PC-3 (cell line): ENCODE measurements around the gene SRI. TPM values are rescaled to one million over a fixed set of nuclear protein-coding genes. Genes with fewer than 3 reads are reported as not detected.
A peak's percentile ranks its signal among the peaks of the same experiment; 100 is the strongest.

Source experiments
- ATAC-seq: fragments of 200-7000 bp; cut with Tn5 transposase; 2 replicates; pipeline ENCODE4 v1.9.1; 2020; ENCODE audit warnings: mild to moderate bottlenecking, moderate library complexity
- Bru-seq: library from RNA; stranded (reverse); fragments of 400-500 nt; gene quantifications from one replicate; lab custom pipeline; 2021; lab: Mats Ljungman, UMichigan
- BruChase-seq, 2 experiments: library from RNA; stranded (reverse); fragments of 400-500 nt; gene quantifications; one replicate each; lab custom pipeline; 2021; lab: Mats Ljungman, UMichigan
- BruUV-seq: library from RNA; stranded (reverse); fragments of 400-500 nt; replicated peaks from 2 replicates; lab custom pipeline; 2021; lab: Mats Ljungman, UMichigan
- CTCF ChIA-PET: fragments of 300-600 bp; sonication (Branson Sonifier 250); formaldehyde crosslinking; loops from one replicate; lab custom pipeline; 2022; ENCODE audit warnings: antibody characterized with exemption; lab: Charles Lee
- POLR2A ChIA-PET: fragments of 300-600 bp; sonication (Branson Sonifier 250); formaldehyde crosslinking; loops from one replicate; lab custom pipeline; 2022; ENCODE audit warnings: antibody characterized with exemption; ENCODE audit not compliant: unreplicated experiment; lab: Charles Lee
- DNase-seq: peaks from one replicate; pipeline ENCODE4 v3.0.0-alpha.2; 2015
- H2AFZ ChIP-seq: fragments of 300-600 bp; sonication (generic); 2 replicates; pipeline ENCODE4 v1.6.0; 2016; ENCODE audit warnings: antibody characterized with exemption, low read length
- H3F3A ChIP-seq: fragments of 300-600 bp; sonication (generic); one replicate; pipeline ENCODE4 v1.6.0; 2017; ENCODE audit warnings: antibody characterized with exemption, low read length, control low read depth, mild to moderate bottlenecking; ENCODE audit not compliant: unreplicated experiment
- H3K27ac ChIP-seq: fragments of 300-600 bp; sonication (generic); 2 replicates; pipeline ENCODE4 v1.5.1; 2016; ENCODE audit warnings: mild to moderate bottlenecking, low read length
- H3K27me3 ChIP-seq: fragments of 300-600 bp; sonication (generic); 2 replicates; pipeline ENCODE4 v1.6.1; 2016; ENCODE audit warnings: low read length, mixed read lengths
- H3K36me3 ChIP-seq: fragments of 300-600 bp; sonication (generic); 2 replicates; pipeline ENCODE4 v1.6.1; 2016; ENCODE audit warnings: low read depth, mixed run types, low read length, mixed read lengths
- H3K4me1 ChIP-seq: fragments of 300-600 bp; sonication (generic); 2 replicates; pipeline ENCODE4 v1.5.1; 2016; ENCODE audit warnings: low read length; ENCODE audit not compliant: insufficient read depth
- H3K4me2 ChIP-seq: fragments of 300-600 bp; sonication (generic); 2 replicates; pipeline ENCODE4 v1.6.0; 2016; ENCODE audit warnings: low read length
- H3K4me3 ChIP-seq: fragments of 300-600 bp; sonication (generic); 2 replicates; pipeline ENCODE4 v1.5.1; 2016; ENCODE audit warnings: mild to moderate bottlenecking, low read length, mixed read lengths
- H3K79me2 ChIP-seq: fragments of 300-600 bp; sonication (generic); 2 replicates; pipeline ENCODE4 v1.6.1; 2017; ENCODE audit warnings: low read length, mixed read lengths
- H3K9ac ChIP-seq: fragments of 300-600 bp; sonication (generic); 2 replicates; pipeline ENCODE4 v1.6.0; 2016; ENCODE audit warnings: mild to moderate bottlenecking, low read length
- H3K9me2 ChIP-seq: fragments of 300-600 bp; sonication (generic); replicated peaks from 2 replicates; pipeline ENCODE4 v1.6.1; 2016; ENCODE audit warnings: mixed run types, low read length, mixed read lengths
- H3K9me3 ChIP-seq: fragments of 300-600 bp; sonication (generic); 2 replicates; pipeline ENCODE4 v1.6.1; 2016; ENCODE audit warnings: low read length, mixed read lengths
- H4K20me1 ChIP-seq: fragments of 300-600 bp; sonication (generic); 2 replicates; pipeline ENCODE4 v1.6.1; 2016; ENCODE audit warnings: low read length, mixed read lengths
- EZH2 ChIP-seq: fragments of 300-600 bp; sonication (generic); IDR thresholded peaks from one replicate; pipeline ENCODE4 v1.6.1; 2017; ENCODE audit warnings: antibody characterized with exemption, mild to moderate bottlenecking, low read length; ENCODE audit not compliant: unreplicated experiment
- EZH2phosphoT487 ChIP-seq: fragments of 300-600 bp; sonication (generic); IDR thresholded peaks from 2 replicates; pipeline ENCODE4 v1.6.1; 2018; ENCODE audit warnings: mild to moderate bottlenecking, antibody characterized with exemption, low read length, borderline replicate concordance
- intact Hi-C: fragments of 100-400 bp; cut with micrococcal nuclease; formaldehyde crosslinking; loops from 2 replicates; pipeline ENCODE4 v1.9.0; 2023
- long read RNA-seq: library from polyadenylated mRNA; unstranded; transcript quantifications from one replicate; pipeline ENCODE4 v2.0.0, GENCODE V29; 2021; ENCODE audit not compliant: unreplicated experiment
- total RNA-seq: library from RNA; depleted of rRNA; stranded (reverse); fragments of >200 nt; gene quantifications from 2 replicates; pipeline ENCODE4 v1.2.3, GENCODE V29; 2014; rRNA removed
- TF ChIP-seq, protein P1 (sequence below): fragments of 300-600 bp; sonication (generic); conservative IDR thresholded peaks from 2 replicates; pipeline ENCODE4 v1.5.1; 2017; ENCODE audit warnings: antibody characterized with exemption, low read depth, mild to moderate bottlenecking, low read length

SRI gene, protein sequence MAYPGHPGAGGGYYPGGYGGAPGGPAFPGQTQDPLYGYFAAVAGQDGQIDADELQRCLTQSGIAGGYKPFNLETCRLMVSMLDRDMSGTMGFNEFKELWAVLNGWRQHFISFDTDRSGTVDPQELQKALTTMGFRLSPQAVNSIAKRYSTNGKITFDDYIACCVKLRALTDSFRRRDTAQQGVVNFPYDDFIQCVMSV
- 94.0 and 151 TPM in 2 replicates for total RNA-seq
- percentile 84 among the genes with signal in this experiment for Bru-seq, nascent RNA
- percentile 67 among the genes with signal in this experiment for BruChase-seq, experiment 1, labeled RNA remaining after a 6-hour chase
- percentile 70 among the genes with signal in this experiment for BruChase-seq, experiment 2, labeled RNA remaining after a 2-hour chase
- long read RNA-seq, transcript SRI-201 (8 exons, 2,010 nt) = major isoform, 197 of 229 reads
- long read RNA-seq, partial matches to known transcripts = 16 of 229 reads
- long read RNA-seq, other reads (novel, unspliced or antisense) = 16 of 229 reads

DNA sequence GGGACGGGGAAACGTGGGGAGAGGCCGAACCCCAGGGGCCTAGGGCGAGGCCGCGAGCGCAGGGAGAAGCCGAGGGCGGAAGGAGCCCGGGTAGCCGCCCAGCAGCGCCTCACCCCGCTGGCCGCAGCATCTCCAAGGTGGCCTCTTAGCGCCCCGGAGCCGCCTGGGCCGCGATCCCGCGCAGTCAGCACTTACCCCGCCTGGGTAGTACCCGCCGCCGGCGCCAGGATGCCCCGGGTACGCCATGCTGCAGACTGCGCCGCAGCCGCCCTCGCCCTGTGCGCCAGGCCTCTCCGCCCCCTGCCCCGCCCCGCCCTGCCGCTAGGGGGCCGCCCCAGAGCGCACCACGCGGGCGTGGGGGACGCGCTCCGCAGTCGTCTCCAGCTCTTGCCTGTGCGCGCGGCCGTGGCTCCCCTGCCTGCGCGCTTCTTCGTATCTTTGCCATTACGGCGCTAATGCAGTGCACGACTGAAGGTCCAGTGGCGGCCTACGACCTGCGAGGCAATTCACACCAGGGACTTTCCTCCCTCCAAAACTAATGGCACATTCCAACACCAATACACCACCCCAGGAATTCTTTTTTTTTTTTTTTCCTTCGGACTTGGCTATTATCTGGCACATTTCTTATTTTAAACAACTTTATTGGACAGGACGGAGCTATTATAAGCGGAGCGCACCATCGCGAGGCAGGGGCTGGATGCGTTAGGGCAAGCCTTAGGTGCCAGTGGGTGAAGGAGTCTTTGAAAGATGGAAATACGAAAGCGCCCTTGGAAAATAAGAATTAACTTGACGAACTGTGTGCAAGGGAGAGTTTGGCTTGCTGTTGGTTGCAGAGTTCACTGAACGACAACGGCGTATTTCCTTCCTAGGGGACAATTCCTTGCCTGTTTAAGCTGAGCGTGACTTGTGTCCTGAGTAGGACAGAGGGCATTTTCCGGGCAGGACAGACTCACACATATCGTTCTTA is at the start of gene SRI:
Gene SRI, minus strand, starts transcription at position 258 of the 967 bp plus-strand sequence. Its CDS starts 12 bp downstream, at position 246.
- H3K9me2 ChIP-seq = no peaks in the 10 kb centered on the region
- peaks cover 39% of the 10 kb centered on the region for H3K79me2 ChIP-seq
- peaks cover 12% of the 10 kb centered on the region for H3K36me3 ChIP-seq
- peaks cover 4% of the 10 kb centered on the region for H3F3A ChIP-seq
- no peak for TF ChIP-seq EZH2
- TF ChIP-seq, protein P1, sequence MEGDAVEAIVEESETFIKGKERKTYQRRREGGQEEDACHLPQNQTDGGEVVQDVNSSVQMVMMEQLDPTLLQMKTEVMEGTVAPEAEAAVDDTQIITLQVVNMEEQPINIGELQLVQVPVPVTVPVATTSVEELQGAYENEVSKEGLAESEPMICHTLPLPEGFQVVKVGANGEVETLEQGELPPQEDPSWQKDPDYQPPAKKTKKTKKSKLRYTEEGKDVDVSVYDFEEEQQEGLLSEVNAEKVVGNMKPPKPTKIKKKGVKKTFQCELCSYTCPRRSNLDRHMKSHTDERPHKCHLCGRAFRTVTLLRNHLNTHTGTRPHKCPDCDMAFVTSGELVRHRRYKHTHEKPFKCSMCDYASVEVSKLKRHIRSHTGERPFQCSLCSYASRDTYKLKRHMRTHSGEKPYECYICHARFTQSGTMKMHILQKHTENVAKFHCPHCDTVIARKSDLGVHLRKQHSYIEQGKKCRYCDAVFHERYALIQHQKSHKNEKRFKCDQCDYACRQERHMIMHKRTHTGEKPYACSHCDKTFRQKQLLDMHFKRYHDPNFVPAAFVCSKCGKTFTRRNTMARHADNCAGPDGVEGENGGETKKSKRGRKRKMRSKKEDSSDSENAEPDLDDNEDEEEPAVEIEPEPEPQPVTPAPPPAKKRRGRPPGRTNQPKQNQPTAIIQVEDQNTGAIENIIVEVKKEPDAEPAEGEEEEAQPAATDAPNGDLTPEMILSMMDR = peak; percentile 44
- ATAC-seq (peak; percentile 86), DNase-seq (peak; percentile 78)
- peak within 1 kb of the TSS; percentile 92 for H3K27ac ChIP-seq
- H3K4me3 ChIP-seq = peak within 1 kb of the TSS; percentile 92
- BruUV-seq = TSS peak; percentile 77
- peak within 1 kb of the TSS; percentile 92 for H2AFZ ChIP-seq
- CTCF ChIA-PET = interaction anchor here (0.6 to 1.0 kb wide), 5 partner anchors 23 to 720 kb away, joined by 3 to 7 read pairs (median 4); no protein-coding TSS in a partner anchor
- H3K9ac ChIP-seq = peak within 1 kb of the TSS; percentile 90
- POLR2A ChIA-PET = interaction anchor here (0.6 to 0.7 kb wide), 4 partner anchors 15 to 1070 kb away, joined by 3 to 10 read pairs (median 8); partner anchors contain the start of gene STEAP4
- intact Hi-C loops = loop anchor here (1.0 kb wide), 1 partner anchor 23 kb away; no protein-coding TSS in a partner anchor
- H3K9me3 ChIP-seq = no peaks in the 10 kb centered on the region
- peaks cover 30% of the 10 kb centered on the region for H3K4me1 ChIP-seq
- no peaks in the 10 kb centered on the region for H3K27me3 ChIP-seq
- peak within 1 kb of the TSS; percentile 98 for H3K4me2 ChIP-seq
- peaks cover 9% of the 10 kb centered on the region for H4K20me1 ChIP-seq

DNA sequence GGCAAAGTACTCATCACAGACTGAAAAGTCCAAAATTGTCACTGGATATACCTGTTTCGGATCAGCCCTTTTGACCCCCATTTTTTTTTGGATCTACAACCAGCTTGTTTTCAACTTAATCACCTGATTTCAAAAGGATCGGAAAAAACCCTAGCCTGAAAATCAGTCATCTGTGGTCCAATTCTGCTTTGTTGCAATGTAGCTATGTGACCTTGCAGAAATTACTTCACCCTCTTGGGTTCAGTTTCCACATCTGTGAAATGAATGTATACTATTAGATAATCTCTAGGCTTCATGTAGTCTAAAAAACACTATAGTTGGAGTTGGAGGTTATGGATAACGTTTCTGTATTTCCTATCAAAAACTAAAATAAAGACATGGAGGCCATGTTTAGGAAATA is 49.7 kb upstream of the SRI start:
- no peak overlapping the region for H2AFZ ChIP-seq
- TF ChIP-seq EZH2 (no peak), EZH2phosphoT487 (no peak)
- TF ChIP-seq, protein P1 = no peak
- ATAC-seq (no peak), DNase-seq (no peak)
- H4K20me1 ChIP-seq = no peaks in the 10 kb centered on the region
- no peak overlapping the region for H3K9ac ChIP-seq
- ChIA-PET CTCF (interaction anchor here (0.6 kb wide), 1 partner anchor 26 kb away, joined by 3 read pairs; no protein-coding TSS in a partner anchor), POLR2A (no interaction called here)
- H3K79me2 ChIP-seq = no peaks in the 10 kb centered on the region
- no peaks in the 10 kb centered on the region for H3F3A ChIP-seq
- no TSS peak for BruUV-seq
- H3K9me2 ChIP-seq = no peaks in the 10 kb centered on the region
- H3K36me3 ChIP-seq = no peaks in the 10 kb centered on the region
- intact Hi-C loops = no loop called here
- no peak overlapping the region for H3K4me3 ChIP-seq
- no peak overlapping the region for H3K4me2 ChIP-seq
- no peaks in the 10 kb centered on the region for H3K4me1 ChIP-seq
- H3K27ac ChIP-seq = no peak overlapping the region
- H3K9me3 ChIP-seq = no peaks in the 10 kb centered on the region
- H3K27me3 ChIP-seq = no peaks in the 10 kb centered on the region
